Cardiac septum (tissue), 1 donor: Measurements from ENCODE around the gene EFCAB14. TPM values are rescaled to one million over a fixed set of nuclear protein-coding genes. Genes with fewer than 3 reads are reported as not detected.
"Not testable (repeated sequence)": the region's sequence is repeated elsewhere in the genome, so short reads cannot be mapped to it uniquely, and the experiment has no call there.

Experiments used
- DNase-seq: peaks from one replicate; pipeline ENCODE4 v3.0.0-alpha.2; 2020; ENCODE audit warnings: low spot score
- intact Hi-C: fragments of 100-400 bp; cut with DNase I; formaldehyde crosslinking; loops from one replicate; pipeline ENCODE4 v1.14.0; 2022
- total RNA-seq: library from RNA; stranded (reverse); fragmentation: NEBNext Ultra II Directional; extraction: Animal tissue kit (Norgen Biotek cat#: 25700); gene quantifications from one replicate; pipeline ENCODE4 v1.2.1, GENCODE V29; 2021
- donor health status: DM: no; HTN: no; CAD: no.

EFCAB14 gene
- total RNA-seq, 1 donor from 2014 or later, result 53.7 TPM

DNA sequence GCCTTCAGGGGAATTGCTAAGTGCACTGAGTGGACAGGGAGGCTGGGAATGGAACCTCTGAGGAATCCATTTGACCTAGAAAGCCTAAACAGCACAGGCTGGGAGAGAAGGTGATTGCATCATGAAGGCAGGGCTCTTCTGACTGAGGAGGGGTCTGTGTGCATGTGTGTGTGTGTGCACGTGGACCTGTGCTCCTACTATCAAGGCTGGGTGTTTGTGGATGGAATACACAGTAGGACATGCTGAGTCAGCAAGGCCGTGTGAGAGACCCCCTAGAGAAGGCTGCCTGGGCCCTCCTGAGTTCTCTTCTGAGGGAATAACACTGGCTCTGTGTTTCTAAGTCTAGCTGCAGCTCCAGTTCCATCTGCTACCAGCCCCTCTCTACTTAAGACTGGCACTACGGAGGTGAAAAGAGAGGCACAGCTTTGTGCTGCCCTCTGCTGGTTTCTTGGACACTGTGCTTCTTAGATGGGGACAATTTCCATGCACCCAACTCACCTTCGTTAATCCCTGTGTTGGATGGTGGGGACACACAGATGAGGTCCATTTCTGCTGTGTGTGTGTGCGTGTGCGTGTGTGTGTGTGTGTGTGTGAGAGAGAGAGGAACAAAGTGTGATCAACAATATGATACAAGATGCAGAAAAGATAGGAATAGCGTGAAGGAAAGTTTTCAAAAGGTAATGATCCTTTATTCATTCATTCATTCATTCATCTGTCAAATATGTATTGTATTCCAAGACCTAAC, 6.2 kb upstream of the EFCAB14 start:
- no peak for DNase-seq
- intact Hi-C loops, result loop anchor here (5.0 kb wide), 1 partner anchor 178 kb away; no protein-coding TSS in a partner anchor

GRCh38 chr1:46723901-46724300, 5.0 kb upstream of the EFCAB14 start:
- DNase-seq, result no peak
- intact Hi-C loops, result loop anchor here (2.0 to 5.0 kb wide), 2 partner anchors 177 to 191 kb away; no protein-coding TSS in a partner anchor

DNA sequence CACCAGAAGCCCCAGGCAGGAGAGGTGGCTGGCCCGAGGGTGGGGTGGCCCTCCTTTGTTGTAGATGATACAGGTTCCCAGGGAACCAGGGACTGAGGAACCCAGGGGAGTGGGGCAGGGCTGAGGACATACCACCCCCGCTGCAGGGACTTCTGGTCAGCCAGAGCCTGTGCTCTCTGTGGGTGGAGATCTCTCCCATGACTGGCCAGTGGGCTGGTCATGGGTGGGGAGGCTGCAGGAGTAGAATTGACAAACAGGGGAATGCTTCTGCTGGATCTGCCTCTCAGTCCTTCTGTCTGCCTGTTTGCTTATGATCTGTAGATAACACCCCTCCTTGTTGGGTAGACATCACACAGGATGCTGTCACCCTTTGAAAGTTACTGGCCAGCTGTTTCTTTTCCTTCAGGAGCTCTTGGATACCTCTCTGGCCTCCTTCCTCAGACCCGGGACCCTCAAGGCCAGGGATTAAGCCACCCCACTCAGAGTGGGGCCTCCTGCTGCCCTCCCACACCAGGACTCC, 2.8 kb upstream of the EFCAB14 start:
- intact Hi-C loops, result loop anchor here (2.0 to 5.0 kb wide), 2 partner anchors 174 to 189 kb away; no protein-coding TSS in a partner anchor
- no peak for DNase-seq

GRCh38 chr1:46721204-46721603, 2.3 kb upstream of the EFCAB14 start:
- DNase-seq, result no peak
- intact Hi-C loops, result loop anchor here (5.0 kb wide), 1 partner anchor 174 kb away; no protein-coding TSS in a partner anchor

- not testable (repeated sequence) for DNase-seq
- intact Hi-C loops, result loop anchor here (5.0 kb wide), 1 partner anchor 173 kb away; no protein-coding TSS in a partner anchor
These were observed 1.4 kb upstream of the EFCAB14 start for GRCh38 chr1:46720319-46720718.

- no peak for DNase-seq
- intact Hi-C loops, result loop anchor here (1.0 to 5.0 kb wide), 3 partner anchors 50 to 172 kb away; partner anchors contain the start of gene MOB3C
These were observed 775 bp upstream of the EFCAB14 start for GRCh38 chr1:46719689-46720088.

- intact Hi-C loops, result loop anchor here (5.0 kb wide), 1 partner anchor 101 kb away; the partner anchor contains the start of gene MOB3C
- DNase-seq, result no peak
These were observed 581 bp downstream of the EFCAB14 start for GRCh38 chr1:46718340-46718726.

GRCh38 chr1:46717654-46718053, 1.3 kb downstream of the EFCAB14 start:
- intact Hi-C loops, result loop anchor here (5.0 kb wide), 1 partner anchor 100 kb away; the partner anchor contains the start of gene MOB3C
- no peak for DNase-seq

DNA sequence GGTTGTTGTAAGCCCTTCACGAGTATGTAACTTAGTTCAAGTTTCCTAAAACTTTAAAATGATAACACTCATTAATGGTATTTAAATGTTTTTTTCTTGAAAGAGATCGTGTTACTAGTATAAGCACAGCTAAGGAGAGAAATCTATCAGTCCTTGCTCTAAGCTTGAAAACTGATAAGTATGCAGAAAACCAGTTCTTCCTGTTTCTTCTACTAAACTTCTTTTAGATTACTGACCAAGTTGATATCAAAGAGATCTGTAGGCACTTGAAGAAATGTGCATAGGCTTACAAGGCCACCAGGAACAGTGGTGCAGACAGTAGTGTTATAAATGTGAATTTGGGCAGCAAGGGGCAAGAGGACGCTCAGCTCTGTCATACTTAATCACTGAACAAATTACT, 3.9 kb downstream of the EFCAB14 start:
- intact Hi-C loops, result loop anchor here (5.0 kb wide), 1 partner anchor 98 kb away; the partner anchor contains the start of gene MOB3C
- DNase-seq, result no peak

- intact Hi-C loops, result no loop called here
- DNase-seq, result no peak
These were observed 10.8 kb downstream of the EFCAB14 start for GRCh38 chr1:46708121-46708520.

DNA sequence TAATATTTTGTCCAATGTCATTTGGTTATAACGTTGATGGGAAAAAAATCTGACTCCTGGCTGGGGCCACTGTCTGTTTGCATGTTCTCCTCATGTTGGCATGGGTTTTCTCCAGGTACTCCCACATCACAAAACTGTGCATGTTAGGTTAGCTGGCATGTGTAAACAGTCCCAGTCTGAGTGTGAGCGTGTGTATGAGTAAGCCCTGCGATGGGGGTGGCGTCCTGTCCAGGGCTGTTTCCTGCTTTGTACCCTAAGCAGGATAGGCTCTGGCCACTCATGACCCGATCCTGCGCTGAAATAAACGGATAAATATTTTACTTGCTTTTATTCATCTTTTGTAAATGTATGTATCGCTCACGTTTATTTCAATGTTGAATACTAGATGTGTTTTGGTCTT, 13.5 kb downstream of the EFCAB14 start:
- DNase-seq, result no peak
- intact Hi-C loops, result no loop called here

DNA sequence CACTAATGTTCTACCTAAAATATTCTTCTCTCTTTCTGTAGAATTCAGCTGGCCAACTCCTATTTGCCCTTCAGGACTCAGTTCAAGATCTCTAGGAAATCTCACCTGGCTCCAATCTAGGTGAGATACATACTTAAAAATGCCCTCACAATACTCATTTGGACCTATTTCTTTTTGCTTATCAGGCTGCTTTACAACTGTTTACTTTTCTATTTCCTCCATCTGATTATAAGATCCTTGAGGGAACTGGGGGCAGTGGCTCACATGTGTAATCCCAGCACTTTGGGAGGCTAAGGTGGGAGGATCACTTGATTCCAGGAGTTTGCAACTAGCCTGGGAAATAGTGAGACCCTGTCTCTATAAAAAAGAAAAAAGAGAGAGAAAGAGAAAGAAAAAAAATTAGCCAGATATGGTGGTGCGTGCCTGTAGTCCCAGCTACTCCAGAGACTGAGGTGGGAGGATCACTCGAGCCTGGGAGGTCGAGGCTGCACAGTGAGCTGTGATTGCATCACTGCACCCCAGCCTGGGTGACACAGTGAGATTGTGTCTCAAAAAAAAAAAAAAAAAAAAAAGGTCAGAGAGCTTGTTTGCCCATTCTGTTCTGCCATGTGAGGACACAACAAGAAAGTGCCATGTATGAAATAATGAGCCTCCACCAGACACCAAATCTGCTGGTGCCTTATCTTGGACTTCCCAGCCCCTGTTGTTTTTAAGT, 14.8 kb downstream of the EFCAB14 start:
- DNase-seq, result no peak
- intact Hi-C loops, result no loop called here

DNA sequence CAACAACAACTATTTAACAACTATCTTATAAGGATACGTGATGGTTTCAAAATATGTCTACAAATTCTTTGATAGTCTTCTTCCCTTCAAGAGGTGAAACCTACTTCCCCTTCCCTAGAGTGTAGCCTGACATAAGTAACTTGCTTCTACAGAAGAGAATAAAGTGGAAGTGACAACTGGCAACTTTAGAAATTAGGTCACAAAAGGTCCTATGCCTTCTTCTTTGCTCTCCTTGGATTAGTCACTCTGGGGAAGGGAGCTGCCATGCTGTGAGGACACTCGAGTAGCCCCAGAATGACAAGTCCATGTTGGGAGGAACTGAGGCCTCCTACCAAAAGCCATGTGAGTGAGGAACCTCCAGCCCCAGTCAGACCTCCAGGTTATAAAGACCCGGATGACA, 19.2 kb downstream of the EFCAB14 start:
- DNase-seq, result no peak
- intact Hi-C loops, result no loop called here

- DNase-seq, result no peak
- intact Hi-C loops, result no loop called here
These were observed 21.9 kb downstream of the EFCAB14 start for GRCh38 chr1:46697053-46697452.

DNA sequence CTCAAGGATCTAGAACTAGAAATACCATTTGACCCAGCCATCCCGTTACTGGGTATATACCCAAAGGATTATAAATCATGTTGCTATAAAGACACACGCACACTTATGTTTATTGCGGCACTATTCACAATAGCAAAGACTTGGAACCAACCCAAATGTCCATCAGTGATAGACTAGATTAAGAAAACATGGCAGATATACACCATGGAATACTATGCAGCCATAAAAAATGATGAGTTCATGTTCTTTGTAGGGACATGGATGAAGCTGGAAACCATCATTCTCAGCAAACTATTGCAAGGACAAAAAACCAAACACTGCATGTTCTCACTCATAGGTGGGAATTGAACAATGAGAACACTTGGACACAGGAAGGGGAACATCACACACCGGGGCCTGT, 24.2 kb downstream of the EFCAB14 start:
- DNase-seq, intact Hi-C loops: not testable (repeated sequence)

GRCh38 chr1:46692811-46693770, 25.8 kb downstream of the EFCAB14 start:
- no peak for DNase-seq
- intact Hi-C loops, result no loop called here

- intact Hi-C loops, result no loop called here
- DNase-seq, result no peak
These were observed 26.7 kb downstream of the EFCAB14 start for GRCh38 chr1:46691997-46692790.

DNA sequence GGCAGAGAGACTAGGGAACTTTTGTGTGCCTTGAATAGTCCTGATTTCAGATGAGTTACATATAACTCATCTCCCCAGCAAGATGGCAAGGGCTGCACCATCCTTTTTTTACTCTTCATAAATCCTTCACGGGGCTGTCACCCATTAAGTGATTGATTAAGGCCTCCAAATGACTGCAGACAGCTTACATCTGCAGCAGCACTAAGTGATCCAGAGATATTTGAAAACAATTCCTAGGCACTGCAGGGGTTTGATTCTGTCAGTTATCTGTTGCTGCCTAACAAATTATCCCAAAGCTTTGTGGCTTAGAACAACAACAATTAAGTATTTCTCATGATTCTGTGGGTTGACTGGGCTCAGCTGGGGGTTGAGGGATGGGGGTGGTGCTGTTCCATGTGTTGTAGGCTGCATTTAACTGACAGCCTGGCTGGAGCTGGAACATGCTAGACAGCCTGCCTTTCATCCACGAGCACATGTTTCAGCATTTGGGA, 27.9 kb downstream of the EFCAB14 start:
- no peak for DNase-seq
- intact Hi-C loops, result no loop called here
